HepG2 (cell line): ENCODE measurements around the gene USP9X. TPM values are rescaled to one million over a fixed set of nuclear protein-coding genes. Genes with fewer than 3 reads are reported as not detected.

Experiments
- ERF ChIP-seq: IDR thresholded peaks from 2 replicates; pipeline ENCODE4 v1.6.1; 2018; ENCODE audit warnings: missing biosample characterization, missing genetic modification reagents
- FOXA1 ChIP-seq, 2 experiments: fragments of 450-650 bp in 1 of 2; sonication (generic) in 1 of 2; formaldehyde crosslinking in 1 of 2; IDR thresholded peaks; 2 replicates each; pipeline versions ENCODE4 v1.4.0 to v1.6.1; 2016 to 2020; ENCODE audit warnings: missing genetic modification reagents in 1 of 2
- GMEB1 ChIP-seq: sonication (generic); formaldehyde crosslinking; IDR thresholded peaks from 2 replicates; pipeline ENCODE4 v1.5.1; 2020; ENCODE audit warnings: missing genetic modification reagents, mild to moderate bottlenecking, borderline replicate concordance
- NFYC ChIP-seq: IDR thresholded peaks from 2 replicates; pipeline ENCODE4 v1.6.1; 2016; ENCODE audit warnings: missing genetic modification reagents, missing compliant biosample characterization
- PCBP1 ChIP-seq: fragments of 200-400 bp; formaldehyde crosslinking; IDR thresholded peaks from 2 replicates; pipeline ENCODE4 v1.6.1; 2017; ENCODE audit warnings: mild to moderate bottlenecking, low read depth, low read length, borderline replicate concordance
- PLRG1 ChIP-seq: fragments of 450-650 bp; conservative IDR thresholded peaks from 2 replicates; pipeline ENCODE4 v1.6.1; 2016
- PRPF4 ChIP-seq: fragments of 200-400 bp; formaldehyde crosslinking; IDR thresholded peaks from 2 replicates; pipeline ENCODE4 v1.6.1; 2016; ENCODE audit warnings: low read length, low read depth; ENCODE audit not compliant: poor library complexity, severe bottlenecking
- TBX3 ChIP-seq: fragments of 450-650 bp; IDR thresholded peaks from 2 replicates; pipeline ENCODE4 v1.6.1; 2017; ENCODE audit warnings: antibody characterized with exemption, mild to moderate bottlenecking, inconsistent platforms, borderline replicate concordance
- THRA ChIP-seq: sonication (generic); formaldehyde crosslinking; IDR thresholded peaks from 2 replicates; pipeline ENCODE4 v1.4.0; 2020; ENCODE audit warnings: missing genetic modification reagents, borderline replicate concordance
- ZBTB3 ChIP-seq: sonication (generic); formaldehyde crosslinking; IDR thresholded peaks from 2 replicates; pipeline ENCODE4 v1.4.0; 2020; ENCODE audit warnings: low read depth, mild to moderate bottlenecking, moderate library complexity, missing genetic modification reagents, borderline replicate concordance
- ZBTB40 ChIP-seq, 2 experiments: fragments of 450-650 bp in 1 of 2; sonication (generic) in 1 of 2; formaldehyde crosslinking in 1 of 2; IDR thresholded peaks; 2 replicates each; pipeline versions ENCODE4 v1.6.1 to v1.8.0; 2016 to 2022; ENCODE audit warnings: antibody characterized with exemption in 1 of 2, mild to moderate bottlenecking in 1 of 2, missing genetic modification reagents in 1 of 2
- ZNF230 ChIP-seq: sonication (generic); formaldehyde crosslinking; IDR thresholded peaks from 2 replicates; pipeline ENCODE4 v1.4.0; 2020; ENCODE audit warnings: mild to moderate bottlenecking, missing genetic modification reagents
- ZNF256 ChIP-seq: sonication (generic); formaldehyde crosslinking; conservative IDR thresholded peaks from 2 replicates; pipeline ENCODE4 v1.4.0; 2020; ENCODE audit warnings: missing genetic modification reagents
- ZNF883 ChIP-seq: sonication (generic); formaldehyde crosslinking; IDR thresholded peaks from 2 replicates; pipeline ENCODE4 v1.5.1; 2020; ENCODE audit warnings: mild to moderate bottlenecking, missing genetic modification reagents; ENCODE audit errors: not compliant biosample characterization
- ZSCAN29 ChIP-seq: sonication (generic); formaldehyde crosslinking; conservative IDR thresholded peaks from 2 replicates; pipeline ENCODE4 v1.4.0; 2020; ENCODE audit warnings: mild to moderate bottlenecking, missing genetic modification reagents
- polyA plus RNA-seq, 8 experiments: library from polyadenylated mRNA; depleted of rRNA in 3 of 8; stranded (reverse) in 7 of 8; unstranded in 1 of 8; fragments of >200 nt; fragmentation: Illumina TruSeq in 4 of 8; extraction: Trizol in 4 of 8; gene quantifications; 2 replicates each; pipeline versions ENCODE4 v1.2.1 to v1.2.3, GENCODE V29; 2011 to 2016; ENCODE audit warnings: low read depth in 4 of 8, missing spikeins in 1 of 8, mixed read lengths in 1 of 8; ENCODE audit not compliant: insufficient read depth in 1 of 8
- total RNA-seq, 5 experiments: library from RNA; depleted of rRNA; stranded (reverse); fragments of >200 nt; fragmentation: Illumina TruSeq; extraction: Trizol; gene quantifications; 2 replicates each; pipeline ENCODE4 v1.2.3, GENCODE V29; 2016; ENCODE audit warnings: low read depth in 1 of 5

USP9X gene
- total and polyA plus RNA-seq, 2 of the 13 experiments (the other 11 are each of a cell fraction or from before 2014, with no cell fraction given), result 22.2 to 40.5 TPM

GRCh38 chrX:41095174-41095573 lies 9.9 kb downstream of the USP9X start (continued):
- TF ChIP-seq ZBTB40 (IDR thresholded peaks at IDR 0.05), result no peak
- no peak for TF ChIP-seq ZBTB40 (CRISPR knock-in tag; IDR thresholded peaks at IDR 0.05)
- TF ChIP-seq ZBTB3 (CRISPR knock-in tag), result no peak
- TF ChIP-seq ZNF256 (CRISPR knock-in tag), result no peak
- TF ChIP-seq ZSCAN29, result no peak
- no peak for TF ChIP-seq PRPF4
- TF ChIP-seq ERF (CRISPR knock-in tag), result no peak
- no peak for TF ChIP-seq PCBP1
- TF ChIP-seq ZNF883 (CRISPR knock-in tag), result no peak
- no peak for TF ChIP-seq FOXA1 (IDR thresholded peaks at IDR 0.05)
- no peak for TF ChIP-seq FOXA1 (CRISPR knock-in tag; IDR thresholded peaks at IDR 0.05)
- TF ChIP-seq NFYC (CRISPR knock-in tag), result no peak
- no peak for TF ChIP-seq PLRG1
- no peak for TF ChIP-seq TBX3
- no peak for TF ChIP-seq GMEB1 (CRISPR knock-in tag)
- no peak for TF ChIP-seq THRA (CRISPR knock-in tag)
- TF ChIP-seq ZNF230 (CRISPR knock-in tag), result no peak
